ENCODE data around the gene HBD.

DNA sequence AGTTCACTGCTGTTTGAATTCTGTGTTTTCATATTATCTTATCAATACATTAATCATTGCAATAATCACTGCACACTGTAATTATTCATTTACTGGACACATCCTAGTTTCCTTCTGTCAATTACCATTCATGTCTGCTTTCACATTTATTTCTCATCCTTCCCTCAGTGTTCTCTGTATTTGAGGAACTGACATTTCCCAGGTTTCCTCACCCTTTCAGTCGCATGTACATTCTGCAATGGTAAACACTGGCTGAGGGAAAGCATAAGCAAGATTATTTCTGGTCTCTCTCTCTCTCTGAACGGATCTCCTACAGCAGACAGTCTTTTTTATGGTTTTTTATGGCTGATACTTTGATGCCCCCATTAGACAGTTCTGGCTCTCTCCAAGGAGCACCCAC lies 4.2 kb upstream of the HBD start:
- TF ChIP-seq, protein P1, sequence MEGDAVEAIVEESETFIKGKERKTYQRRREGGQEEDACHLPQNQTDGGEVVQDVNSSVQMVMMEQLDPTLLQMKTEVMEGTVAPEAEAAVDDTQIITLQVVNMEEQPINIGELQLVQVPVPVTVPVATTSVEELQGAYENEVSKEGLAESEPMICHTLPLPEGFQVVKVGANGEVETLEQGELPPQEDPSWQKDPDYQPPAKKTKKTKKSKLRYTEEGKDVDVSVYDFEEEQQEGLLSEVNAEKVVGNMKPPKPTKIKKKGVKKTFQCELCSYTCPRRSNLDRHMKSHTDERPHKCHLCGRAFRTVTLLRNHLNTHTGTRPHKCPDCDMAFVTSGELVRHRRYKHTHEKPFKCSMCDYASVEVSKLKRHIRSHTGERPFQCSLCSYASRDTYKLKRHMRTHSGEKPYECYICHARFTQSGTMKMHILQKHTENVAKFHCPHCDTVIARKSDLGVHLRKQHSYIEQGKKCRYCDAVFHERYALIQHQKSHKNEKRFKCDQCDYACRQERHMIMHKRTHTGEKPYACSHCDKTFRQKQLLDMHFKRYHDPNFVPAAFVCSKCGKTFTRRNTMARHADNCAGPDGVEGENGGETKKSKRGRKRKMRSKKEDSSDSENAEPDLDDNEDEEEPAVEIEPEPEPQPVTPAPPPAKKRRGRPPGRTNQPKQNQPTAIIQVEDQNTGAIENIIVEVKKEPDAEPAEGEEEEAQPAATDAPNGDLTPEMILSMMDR (IDR thresholded peaks at IDR 0.05): no peak
- TF ChIP-seq POLR2A (IDR thresholded peaks at IDR 0.05; ENCODE audit: low read length) (no peak), KDM1A (IDR thresholded peaks at IDR 0.05; ENCODE audit: low read depth) (no peak), GATA3 (IDR thresholded peaks at IDR 0.05; ENCODE audit: borderline replicate concordance) (no peak), CEBPB (IDR thresholded peaks at IDR 0.05) (no peak), RAD21 (conservative IDR thresholded peaks at IDR 0.05 in 1 of 2, IDR thresholded peaks at IDR 0.05 in 1 of 2) (no peak), EP300 (IDR thresholded peaks at IDR 0.05) (no peak)
- TF ChIP-seq, protein P2, sequence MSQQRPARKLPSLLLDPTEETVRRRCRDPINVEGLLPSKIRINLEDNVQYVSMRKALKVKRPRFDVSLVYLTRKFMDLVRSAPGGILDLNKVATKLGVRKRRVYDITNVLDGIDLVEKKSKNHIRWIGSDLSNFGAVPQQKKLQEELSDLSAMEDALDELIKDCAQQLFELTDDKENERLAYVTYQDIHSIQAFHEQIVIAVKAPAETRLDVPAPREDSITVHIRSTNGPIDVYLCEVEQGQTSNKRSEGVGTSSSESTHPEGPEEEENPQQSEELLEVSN (IDR thresholded peaks at IDR 0.05; ENCODE audit: borderline replicate concordance, low read depth): no peak
- TF ChIP-seq, protein P3, sequence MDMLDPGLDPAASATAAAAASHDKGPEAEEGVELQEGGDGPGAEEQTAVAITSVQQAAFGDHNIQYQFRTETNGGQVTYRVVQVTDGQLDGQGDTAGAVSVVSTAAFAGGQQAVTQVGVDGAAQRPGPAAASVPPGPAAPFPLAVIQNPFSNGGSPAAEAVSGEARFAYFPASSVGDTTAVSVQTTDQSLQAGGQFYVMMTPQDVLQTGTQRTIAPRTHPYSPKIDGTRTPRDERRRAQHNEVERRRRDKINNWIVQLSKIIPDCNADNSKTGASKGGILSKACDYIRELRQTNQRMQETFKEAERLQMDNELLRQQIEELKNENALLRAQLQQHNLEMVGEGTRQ (IDR thresholded peaks at IDR 0.05): no peak
- TF ChIP-seq, protein P4, sequence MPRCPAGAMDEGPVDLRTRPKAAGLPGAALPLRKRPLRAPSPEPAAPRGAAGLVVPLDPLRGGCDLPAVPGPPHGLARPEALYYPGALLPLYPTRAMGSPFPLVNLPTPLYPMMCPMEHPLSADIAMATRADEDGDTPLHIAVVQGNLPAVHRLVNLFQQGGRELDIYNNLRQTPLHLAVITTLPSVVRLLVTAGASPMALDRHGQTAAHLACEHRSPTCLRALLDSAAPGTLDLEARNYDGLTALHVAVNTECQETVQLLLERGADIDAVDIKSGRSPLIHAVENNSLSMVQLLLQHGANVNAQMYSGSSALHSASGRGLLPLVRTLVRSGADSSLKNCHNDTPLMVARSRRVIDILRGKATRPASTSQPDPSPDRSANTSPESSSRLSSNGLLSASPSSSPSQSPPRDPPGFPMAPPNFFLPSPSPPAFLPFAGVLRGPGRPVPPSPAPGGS (IDR thresholded peaks at IDR 0.05): no peak
- TF ChIP-seq, protein P5, sequence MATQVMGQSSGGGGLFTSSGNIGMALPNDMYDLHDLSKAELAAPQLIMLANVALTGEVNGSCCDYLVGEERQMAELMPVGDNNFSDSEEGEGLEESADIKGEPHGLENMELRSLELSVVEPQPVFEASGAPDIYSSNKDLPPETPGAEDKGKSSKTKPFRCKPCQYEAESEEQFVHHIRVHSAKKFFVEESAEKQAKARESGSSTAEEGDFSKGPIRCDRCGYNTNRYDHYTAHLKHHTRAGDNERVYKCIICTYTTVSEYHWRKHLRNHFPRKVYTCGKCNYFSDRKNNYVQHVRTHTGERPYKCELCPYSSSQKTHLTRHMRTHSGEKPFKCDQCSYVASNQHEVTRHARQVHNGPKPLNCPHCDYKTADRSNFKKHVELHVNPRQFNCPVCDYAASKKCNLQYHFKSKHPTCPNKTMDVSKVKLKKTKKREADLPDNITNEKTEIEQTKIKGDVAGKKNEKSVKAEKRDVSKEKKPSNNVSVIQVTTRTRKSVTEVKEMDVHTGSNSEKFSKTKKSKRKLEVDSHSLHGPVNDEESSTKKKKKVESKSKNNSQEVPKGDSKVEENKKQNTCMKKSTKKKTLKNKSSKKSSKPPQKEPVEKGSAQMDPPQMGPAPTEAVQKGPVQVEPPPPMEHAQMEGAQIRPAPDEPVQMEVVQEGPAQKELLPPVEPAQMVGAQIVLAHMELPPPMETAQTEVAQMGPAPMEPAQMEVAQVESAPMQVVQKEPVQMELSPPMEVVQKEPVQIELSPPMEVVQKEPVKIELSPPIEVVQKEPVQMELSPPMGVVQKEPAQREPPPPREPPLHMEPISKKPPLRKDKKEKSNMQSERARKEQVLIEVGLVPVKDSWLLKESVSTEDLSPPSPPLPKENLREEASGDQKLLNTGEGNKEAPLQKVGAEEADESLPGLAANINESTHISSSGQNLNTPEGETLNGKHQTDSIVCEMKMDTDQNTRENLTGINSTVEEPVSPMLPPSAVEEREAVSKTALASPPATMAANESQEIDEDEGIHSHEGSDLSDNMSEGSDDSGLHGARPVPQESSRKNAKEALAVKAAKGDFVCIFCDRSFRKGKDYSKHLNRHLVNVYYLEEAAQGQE (IDR thresholded peaks at IDR 0.05): no peak

Data from A549 (cell line).